GM10248 (cell line): ENCODE measurements around the gene CACNA1H.
"Not testable (repeated sequence)": the region's sequence is repeated elsewhere in the genome, so short reads cannot be mapped to it uniquely, and the experiment has no call there.

ENCODE experiments used
- CTCF ChIA-PET: fragments of 300-600 bp; sonication (Branson Sonifier 250); formaldehyde crosslinking; extraction: SDS; loops from one replicate; lab custom pipeline; 2021; ENCODE audit warnings: antibody characterized with exemption; lab: Yijun Ruan, JAX
- POLR2A ChIA-PET: fragments of 350-650 bp; sonication (Branson Sonifier 250); formaldehyde crosslinking; extraction: SDS; loops from one replicate; lab custom pipeline; 2020; ENCODE audit warnings: antibody characterized with exemption; lab: Yijun Ruan, JAX
- DNase-seq: peaks from one replicate; pipeline ENCODE4 v3.0.0; 2012; ENCODE audit errors: extremely low spot score
- TF ChIP-seq, protein P1 (sequence below): IDR thresholded peaks from 2 replicates; pipeline ENCODE4 v1.5.1; 2012; ENCODE audit warnings: mild to moderate bottlenecking, low read depth; ENCODE audit errors: extremely low read depth, missing control alignments, control extremely low read depth

CACNA1H gene

GRCh38 chr16:1255276-1256122, 102.6 kb downstream of the CACNA1H start, which contains the start of gene TPSD1:
Gene TPSD1, plus strand, starts transcription at chr16:1256069. Its CDS starts 212 bp downstream, at chr16:1256281.
- POLR2A ChIA-PET, CTCF ChIA-PET, DNase-seq: not testable (repeated sequence)

DNA sequence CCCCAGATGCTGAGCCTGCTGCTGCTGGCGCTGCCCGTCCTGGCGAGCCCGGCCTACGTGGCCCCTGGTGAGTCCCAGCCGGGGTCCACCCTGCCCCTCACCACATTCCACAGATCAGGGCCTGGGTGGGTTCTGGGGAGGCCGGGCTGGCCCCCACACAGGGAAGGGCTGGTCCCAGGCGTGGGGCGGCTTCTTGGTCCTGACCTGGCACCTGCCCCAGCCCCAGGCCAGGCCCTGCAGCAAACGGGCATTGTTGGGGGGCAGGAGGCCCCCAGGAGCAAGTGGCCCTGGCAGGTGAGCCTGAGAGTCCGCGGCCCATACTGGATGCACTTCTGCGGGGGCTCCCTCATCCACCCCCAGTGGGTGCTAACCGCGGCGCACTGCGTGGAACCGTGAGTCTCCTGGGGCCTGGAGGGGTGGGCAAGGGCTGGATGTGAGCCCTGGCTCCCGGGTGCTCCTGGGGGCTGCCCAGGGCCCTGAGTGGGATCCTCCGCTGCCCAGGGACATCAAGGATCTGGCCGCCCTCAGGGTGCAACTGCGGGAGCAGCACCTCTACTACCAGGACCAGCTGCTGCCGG, 103.5 kb downstream of the CACNA1H start:
- CTCF ChIA-PET, DNase-seq, POLR2A ChIA-PET: not testable (repeated sequence)

DNA sequence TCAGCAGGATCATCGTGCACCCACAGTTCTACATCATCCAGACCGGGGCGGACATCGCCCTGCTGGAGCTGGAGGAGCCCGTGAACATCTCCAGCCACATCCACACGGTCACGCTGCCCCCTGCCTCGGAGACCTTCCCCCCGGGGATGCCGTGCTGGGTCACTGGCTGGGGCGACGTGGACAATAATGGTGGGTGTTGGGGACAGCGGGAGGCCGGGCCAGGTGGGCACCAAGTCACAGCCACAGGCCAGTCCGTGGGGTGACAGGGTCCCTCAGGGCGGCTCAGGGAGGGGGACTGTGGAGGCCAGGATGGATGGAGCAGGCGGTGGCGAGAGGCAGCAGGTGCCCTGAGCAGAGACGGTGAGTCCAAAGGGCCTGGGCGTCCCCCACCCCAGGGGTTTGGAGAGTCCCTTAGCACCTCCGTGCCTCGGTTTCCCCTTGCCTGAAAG, 104.0 kb downstream of the CACNA1H start:
- ChIA-PET POLR2A (no interaction called here), CTCF (no interaction called here)
- DNase-seq = no peak
- TF ChIP-seq, protein P1, sequence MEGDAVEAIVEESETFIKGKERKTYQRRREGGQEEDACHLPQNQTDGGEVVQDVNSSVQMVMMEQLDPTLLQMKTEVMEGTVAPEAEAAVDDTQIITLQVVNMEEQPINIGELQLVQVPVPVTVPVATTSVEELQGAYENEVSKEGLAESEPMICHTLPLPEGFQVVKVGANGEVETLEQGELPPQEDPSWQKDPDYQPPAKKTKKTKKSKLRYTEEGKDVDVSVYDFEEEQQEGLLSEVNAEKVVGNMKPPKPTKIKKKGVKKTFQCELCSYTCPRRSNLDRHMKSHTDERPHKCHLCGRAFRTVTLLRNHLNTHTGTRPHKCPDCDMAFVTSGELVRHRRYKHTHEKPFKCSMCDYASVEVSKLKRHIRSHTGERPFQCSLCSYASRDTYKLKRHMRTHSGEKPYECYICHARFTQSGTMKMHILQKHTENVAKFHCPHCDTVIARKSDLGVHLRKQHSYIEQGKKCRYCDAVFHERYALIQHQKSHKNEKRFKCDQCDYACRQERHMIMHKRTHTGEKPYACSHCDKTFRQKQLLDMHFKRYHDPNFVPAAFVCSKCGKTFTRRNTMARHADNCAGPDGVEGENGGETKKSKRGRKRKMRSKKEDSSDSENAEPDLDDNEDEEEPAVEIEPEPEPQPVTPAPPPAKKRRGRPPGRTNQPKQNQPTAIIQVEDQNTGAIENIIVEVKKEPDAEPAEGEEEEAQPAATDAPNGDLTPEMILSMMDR = no peak

DNA sequence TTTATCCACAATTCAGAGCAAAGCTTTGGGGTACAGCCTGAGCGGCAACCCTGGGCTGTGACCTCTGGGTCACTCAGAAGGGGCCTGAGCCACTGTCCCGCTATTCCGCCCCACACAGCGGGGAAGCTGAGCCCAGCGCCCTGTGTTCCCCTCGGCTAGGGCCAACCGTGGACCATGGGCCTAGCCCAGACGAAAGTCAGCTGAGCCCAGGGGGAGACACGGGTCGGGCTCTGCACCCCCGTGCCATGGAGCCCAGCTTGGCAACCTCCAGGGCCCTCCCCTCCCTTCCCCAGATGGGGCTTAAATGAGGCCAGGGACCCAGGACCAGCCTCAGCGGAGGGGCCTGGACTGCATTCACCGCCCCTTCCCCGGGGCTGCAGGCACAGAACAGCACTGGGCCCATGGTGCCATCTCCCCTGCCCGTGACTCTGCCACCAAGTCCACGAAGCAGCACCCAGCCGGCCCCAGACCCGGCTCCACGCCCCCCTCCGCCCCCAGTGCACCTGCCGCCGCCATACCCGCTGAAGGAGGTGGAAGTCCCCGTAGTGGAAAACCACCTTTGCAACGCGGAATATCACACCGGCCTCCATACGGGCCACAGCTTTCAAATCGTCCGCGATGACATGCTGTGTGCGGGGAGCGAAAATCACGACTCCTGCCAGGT, 104.8 kb downstream of the CACNA1H start:
- CTCF ChIA-PET = no interaction called here
- no peak for DNase-seq
- POLR2A ChIA-PET = no interaction called here
- TF ChIP-seq, protein P1 = no peak

GRCh38 chr16:1258225-1258600, 105.3 kb downstream of the CACNA1H start:
- POLR2A ChIA-PET = no interaction called here
- TF ChIP-seq, protein P1 = no peak
- DNase-seq = no peak
- CTCF ChIA-PET = no interaction called here

DNA sequence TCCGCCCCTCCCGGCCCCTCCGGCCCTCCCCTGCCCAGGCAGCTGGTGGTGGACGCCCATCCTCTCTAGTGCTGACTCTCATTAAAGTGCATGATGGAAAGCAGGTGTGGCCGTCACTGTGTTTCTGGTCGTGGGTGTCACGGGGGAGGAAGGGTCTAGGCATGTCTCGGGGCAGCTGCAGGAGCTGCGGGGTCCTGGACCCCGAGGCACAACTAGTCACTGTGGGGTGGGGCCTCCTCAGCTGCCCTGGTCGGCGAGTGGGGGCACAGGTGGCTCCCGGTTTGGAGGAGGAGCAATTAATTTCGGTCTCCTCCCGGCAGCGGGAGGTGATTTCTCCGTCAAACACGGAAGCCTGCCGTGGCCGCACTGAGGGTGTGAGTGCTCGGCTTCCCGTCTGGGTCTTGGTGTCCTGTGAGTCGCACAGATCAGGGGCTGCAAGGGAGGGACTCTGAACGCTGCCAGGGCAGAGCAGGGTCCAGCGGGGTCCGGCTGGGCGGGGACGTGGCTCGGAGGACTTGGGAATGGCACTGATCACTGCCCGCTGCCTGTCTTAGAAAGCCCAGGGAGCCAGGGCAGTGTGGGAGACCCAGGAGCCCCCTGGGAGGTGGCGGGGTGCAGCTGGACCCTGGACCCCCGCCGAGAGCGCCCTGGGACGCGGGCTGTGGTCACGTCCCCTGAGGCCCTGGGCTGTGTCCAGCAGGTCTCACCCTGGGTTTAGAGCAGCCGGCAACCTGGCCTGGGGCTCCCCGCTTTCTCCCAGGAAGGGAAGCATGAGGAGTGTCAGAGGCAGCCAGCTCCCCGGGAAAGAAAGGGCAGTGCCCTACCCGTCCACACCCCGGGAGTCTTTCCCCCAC, 106.2 kb downstream of the CACNA1H start:
- no peak for DNase-seq
- ChIA-PET POLR2A (no interaction called here), CTCF (no interaction called here)

GRCh38 chr16:1259760-1260068, 106.8 kb downstream of the CACNA1H start:
- ChIA-PET POLR2A (no interaction called here), CTCF (no interaction called here)
- no peak for DNase-seq
- TF ChIP-seq, protein P1 = no peak

More for the DNA sequence above, 106.2 kb downstream of the CACNA1H start:
- TF ChIP-seq, protein P1 = no peak
